ENCODE results near the gene ECE2.

Gene ECE2

GRCh38 chr3:184240384-184241140 is 35.3 kb upstream of the ECE2 start:
- no peak for DNase-seq

- no peak for DNase-seq
Observed at GRCh38 chr3:184241141-184241446, 34.7 kb upstream of the ECE2 start.

- DNase-seq, result no peak
Observed at GRCh38 chr3:184241447-184242296, 34.1 kb upstream of the ECE2 start.

GRCh38 chr3:184242297-184242685 is 33.5 kb upstream of the ECE2 start:
- DNase-seq, result no peak

- DNase-seq, result peak; percentile 68 to 91 (median 81)
Observed at GRCh38 chr3:184248454-184249411, 27.1 kb upstream of the ECE2 start, which contains the start of gene ALG3. ALG3 (minus strand) TSS chr3:184248962; CDS start chr3:184248940, 22 bp downstream.

- DNase-seq, result peak; percentile 91 to 98 (median 95)
Observed at GRCh38 chr3:184249412-184250166, 26.2 kb upstream of the ECE2 start, which contains the start of gene EEF1AKMT4. EEF1AKMT4 (plus strand) TSS chr3:184249672; CDS start chr3:184249695, 23 bp downstream.

- peak; percentile 62 to 88 (median 79) for DNase-seq
Observed at GRCh38 chr3:184250167-184250828, 25.5 kb upstream of the ECE2 start.

GRCh38 chr3:184255291-184256039 is 20.4 kb upstream of the ECE2 start:
- no peak for DNase-seq

- DNase-seq, result no peak
Observed at GRCh38 chr3:184257083-184257915, 18.5 kb upstream of the ECE2 start.

- DNase-seq, result no peak
Observed at GRCh38 chr3:184258926-184259325, 16.9 kb upstream of the ECE2 start.

GRCh38 chr3:184259396-184259877 is 16.4 kb upstream of the ECE2 start:
- no peak for DNase-seq

- DNase-seq, result peak in 3 of 5 experiments; percentile 17 to 50 (median 27)
Observed at GRCh38 chr3:184259878-184260723, 15.7 kb upstream of the ECE2 start.

GRCh38 chr3:184260724-184261269 is 15.0 kb upstream of the ECE2 start:
- DNase-seq, result no peak

GRCh38 chr3:184261270-184261853 is 14.5 kb upstream of the ECE2 start, which contains the start of gene CAMK2N2:
CAMK2N2 (minus strand) TSS chr3:184261553; CDS start chr3:184261285, 268 bp downstream.
- peak in 3 of 5 experiments; percentile 46 to 55 (median 51) for DNase-seq

GRCh38 chr3:184261854-184262763 is 13.7 kb upstream of the ECE2 start:
- peak in 2 of 5 experiments; percentile 29 to 52 for DNase-seq

- DNase-seq, result no peak
Observed at GRCh38 chr3:184262764-184263179, 13.1 kb upstream of the ECE2 start.

All from T-helper 2 cell (primary cell).